K562 (cell line): ENCODE measurements around the gene SDC1. TPM values are rescaled to one million over a fixed set of nuclear protein-coding genes. Genes with fewer than 3 reads are reported as not detected.
A peak's percentile ranks its signal among the peaks of the same experiment; 100 is the strongest.

Source experiments
- ATAC-seq: fragments of 200-7000 bp; cut with Tn5 transposase; 3 replicates; pipeline ENCODE4 v1.9.1; 2020; ENCODE audit warnings: moderate library complexity
- BruUV-seq: library from RNA; stranded (reverse); fragments of 400-500 nt; replicated peaks from 2 replicates; lab custom pipeline; 2021; lab: Mats Ljungman, UMichigan
- CTCF ChIA-PET: fragments of 300-600 bp; formaldehyde crosslinking; extraction: SDS; loops from one replicate; lab custom pipeline; 2021; ENCODE audit warnings: low intra/inter-chr PET ratio; lab: Yijun Ruan, JAX
- POLR2A ChIA-PET: fragments of 300-600, 350-650 bp; sonication (Branson Sonifier 250); formaldehyde crosslinking; extraction: SDS; loops from one replicate; lab custom pipeline; 2021; ENCODE audit warnings: antibody characterized with exemption, inconsistent platforms; lab: Yijun Ruan, JAX
- DNase-seq, 4 experiments: peaks; one replicate each; pipeline versions ENCODE4 v3.0.0 to v3.0.0-alpha.2; 2011 to 2018; ENCODE audit warnings: low spot score in 3 of 4, mixed read lengths in 3 of 4; ENCODE audit errors: extremely low read depth in 1 of 4
- FAIRE-seq: peaks from 2 replicates; lab custom pipeline; 2011; peaks lifted over from hg19 to GRCh38; lab: Jason Lieb, UNC
- H2AFZ ChIP-seq: 2 replicates; pipeline ENCODE4 v1.6.0; 2011; ENCODE audit warnings: low read depth, low read length, control low read depth, inconsistent platforms
- H3K27ac ChIP-seq: fragments of 200-600 bp; 3 replicates; pipeline ENCODE4 v1.8.0; 2011; ENCODE audit warnings: low read depth, mild to moderate bottlenecking, control low read depth, inconsistent platforms, low read length, moderate library complexity, mixed read lengths; ENCODE audit errors: extremely low read depth
- H3K27me3 ChIP-seq, 2 experiments: fragments of 300-600 bp in 1 of 2; 2 replicates in 1 of 2; 3 replicates in 1 of 2; pipeline versions ENCODE4 v1.6.0 to v1.8.0; 2011; ENCODE audit warnings: inconsistent platforms in 2 of 2, low read length in 2 of 2, mild to moderate bottlenecking in 1 of 2, mixed read lengths in 1 of 2, moderate library complexity in 1 of 2; ENCODE audit not compliant: control insufficient read depth in 2 of 2, insufficient read depth in 2 of 2
- H3K36me3 ChIP-seq: fragments of 300-600 bp; 3 replicates; pipeline ENCODE4 v1.8.0; 2011; ENCODE audit warnings: mild to moderate bottlenecking, low read length, inconsistent platforms; ENCODE audit not compliant: control insufficient read depth, insufficient read depth
- H3K4me1 ChIP-seq, 2 experiments: fragments of 200-600 bp in 1 of 2; replicated peaks in 1 of 2; 2 replicates in 1 of 2; 3 replicates in 1 of 2; pipeline versions ENCODE4 v1.5.1 to v1.8.0; 2011; ENCODE audit warnings: inconsistent platforms in 2 of 2, low read length in 2 of 2, mild to moderate bottlenecking in 1 of 2, mixed read lengths in 1 of 2, moderate library complexity in 1 of 2; ENCODE audit not compliant: control insufficient read depth in 2 of 2, insufficient read depth in 2 of 2
- H3K4me2 ChIP-seq: 2 replicates; pipeline ENCODE4 v1.6.1; 2011; ENCODE audit warnings: low read length, control low read depth, inconsistent platforms, mixed read lengths; ENCODE audit not compliant: insufficient read depth
- H3K4me3 ChIP-seq: fragments of 200-600 bp; sonication (generic), shearing (Covaris generic); 2 replicates; pipeline ENCODE4 v1.5.1; 2016; ENCODE audit warnings: control low read depth, inconsistent platforms
- H3K79me2 ChIP-seq: fragments of 200-600 bp; 3 replicates; pipeline ENCODE4 v1.8.0; 2011; ENCODE audit warnings: low read length, inconsistent platforms; ENCODE audit not compliant: control insufficient read depth, insufficient read depth
- H3K9ac ChIP-seq, 2 experiments: 2 replicates each; pipeline versions ENCODE4 v1.6.0 to v1.6.1; 2011; ENCODE audit warnings: low read depth in 2 of 2, low read length in 2 of 2, control low read depth in 1 of 2, inconsistent platforms in 1 of 2, mild to moderate bottlenecking in 1 of 2, mixed read lengths in 1 of 2; ENCODE audit not compliant: insufficient read depth in 1 of 2
- H3K9me1 ChIP-seq: one replicate; pipeline ENCODE4 v1.6.0; 2011; ENCODE audit warnings: inconsistent platforms, mild to moderate bottlenecking, low read length, moderate library complexity; ENCODE audit not compliant: control insufficient read depth, insufficient read depth
- H3K9me3 ChIP-seq: replicated peaks from 2 replicates; pipeline ENCODE4 v1.5.1; 2011; ENCODE audit warnings: low read depth, low read length, inconsistent platforms; ENCODE audit not compliant: control insufficient read depth, insufficient read depth
- H4K20me1 ChIP-seq: replicated peaks from 2 replicates; pipeline ENCODE4 v1.6.1; 2011; ENCODE audit warnings: low read length, inconsistent platforms, mixed read lengths; ENCODE audit not compliant: control insufficient read depth, insufficient read depth
- DNMT1 ChIP-seq: fragments of 450-650 bp; IDR thresholded peaks from 2 replicates; pipeline ENCODE4 v1.6.1; 2016; ENCODE audit warnings: antibody characterized with exemption, mild to moderate bottlenecking
- NFE2 ChIP-seq: IDR thresholded peaks from 2 replicates; pipeline ENCODE4 v1.6.1; 2014; ENCODE audit warnings: antibody characterized with exemption, low read depth
- POLR2B ChIP-seq: fragments of 450-650 bp; IDR thresholded peaks from 2 replicates; pipeline ENCODE4 v1.6.1; 2018; ENCODE audit warnings: low read depth; ENCODE audit not compliant: partially characterized antibody
- RBBP5 ChIP-seq: fragments of 200-600 bp; sonication (generic); IDR thresholded peaks from 2 replicates; pipeline ENCODE4 v1.6.1; 2012; ENCODE audit warnings: borderline replicate concordance, mild to moderate bottlenecking, low read length, control low read depth, inconsistent platforms; ENCODE audit not compliant: insufficient read depth, poor library complexity, severe bottlenecking
- WGBS: fragments of 100-300 bp; shearing (Covaris generic); methylation state at CpG from one replicate; pipeline ENCODE4 v1.1.6; 2016; ENCODE audit warnings: low coverage, mixed read lengths; ENCODE audit not compliant: insufficient coverage; ENCODE audit errors: missing lambda C conversion rate; 5-methylcytosine and 5-hydroxymethylcytosine counted together
- in situ Hi-C: fragments of 300-500 bp; cut with MboI; formaldehyde crosslinking; loops from 4 replicates; pipeline ENCODE4 v1.15.0; 2018; ENCODE audit warnings: inconsistent platforms, mixed read lengths
- intact Hi-C: fragments of 100-400 bp; cut with micrococcal nuclease; formaldehyde crosslinking; loops from 2 replicates; pipeline ENCODE4 v1.14.2; 2022
- polyA plus RNA-seq, 8 experiments: library from polyadenylated mRNA; depleted of rRNA in 4 of 8; stranded (reverse) in 5 of 8; unstranded in 3 of 8; fragments of >200 nt; fragmentation: Nextera tagmentation in 2 of 8; fragmentation: Illumina TruSeq in 1 of 8; extraction: Ambion mirVana in 2 of 8; extraction: Trizol in 1 of 8; gene quantifications; 2 replicates each; pipeline versions ENCODE4 v1.2.1 to v1.2.3, GENCODE V29; 2011 to 2014; ENCODE audit warnings: inconsistent platforms in 1 of 8, missing spikeins in 1 of 8
- total RNA-seq, 7 experiments: library from RNA; depleted of rRNA in 6 of 7; stranded (reverse); fragments of >200 nt in 6 of 7; fragmentation: Illumina TruSeq in 2 of 7; extraction: Trizol in 2 of 7; gene quantifications; 2 replicates each; pipeline versions ENCODE4 v1.2.1 to v1.2.3, GENCODE V29; 2011 to 2021; ENCODE audit warnings: low replicate concordance in 1 of 7

Gene SDC1
- total and polyA plus RNA-seq, 9 of the 15 experiments (the other 6 are each of a cell fraction or from before 2014, with no cell fraction given), result 0.06 to 2.7 (median 0.49) TPM

- Histone ChIP-seq H3K79me2 (no peaks in the 10 kb centered on the region), H3K9ac (no peak overlapping the region), H4K20me1 (no peaks in the 10 kb centered on the region), H3K27ac (no peak overlapping the region), H3K4me3 (no peak overlapping the region), H3K9me3 (no peaks in the 10 kb centered on the region), H3K36me3 (no peaks in the 10 kb centered on the region), H3K4me1 (peaks cover under 1 to 17% of the 10 kb centered on the region in 2 experiments; a peak in 3 of 5 replicates), H3K9me1 (no peaks in the 10 kb centered on the region), H2AFZ (no peak overlapping the region), H3K4me2 (no peak overlapping the region), H3K27me3 (peaks cover 2 to 41% of the 10 kb centered on the region in 2 experiments; a peak in 3 of 5 replicates)
- FAIRE-seq, result no peak
- intact Hi-C loops, result no loop called here
- DNase-seq, result no peak
- in situ Hi-C loops, result no loop called here
- TF ChIP-seq POLR2B (no peak), RBBP5 (peak; percentile 6), DNMT1 (no peak), NFE2 (peak; percentile 9; the same call in 1 of the 2 replicates)
- ChIA-PET POLR2A (interaction anchor here (0.6 kb wide), 1 partner anchor 305 kb away, joined by 3 read pairs; no protein-coding TSS in a partner anchor), CTCF (no interaction called here)
- peak; percentile 15; the same call in 2 of the 3 replicates for ATAC-seq
- 26% methylated on average over 19 of the region's 21 CpGs for WGBS
- BruUV-seq, result no TSS peak
Observed at GRCh38 chr2:20217041-20217970, 7.6 kb downstream of the SDC1 start.
